ENCODE results near the gene SLC51A. TPM values are rescaled to one million over a fixed set of nuclear protein-coding genes. Genes with fewer than 3 reads are reported as not detected.
"Not testable (repeated sequence)": the region's sequence is repeated elsewhere in the genome, so short reads cannot be mapped to it uniquely, and the experiment has no call there.

The SLC51A gene
- total RNA-seq, 1 donor from 2014 or later, result 0.58 TPM

GRCh38 chr3:196209944-196210672 lies 6.2 kb upstream of the SLC51A start:
- intact Hi-C loops (cut with DNase I); DNase-seq (ENCODE audit: low spot score); ATAC-seq: not testable (repeated sequence)

DNA sequence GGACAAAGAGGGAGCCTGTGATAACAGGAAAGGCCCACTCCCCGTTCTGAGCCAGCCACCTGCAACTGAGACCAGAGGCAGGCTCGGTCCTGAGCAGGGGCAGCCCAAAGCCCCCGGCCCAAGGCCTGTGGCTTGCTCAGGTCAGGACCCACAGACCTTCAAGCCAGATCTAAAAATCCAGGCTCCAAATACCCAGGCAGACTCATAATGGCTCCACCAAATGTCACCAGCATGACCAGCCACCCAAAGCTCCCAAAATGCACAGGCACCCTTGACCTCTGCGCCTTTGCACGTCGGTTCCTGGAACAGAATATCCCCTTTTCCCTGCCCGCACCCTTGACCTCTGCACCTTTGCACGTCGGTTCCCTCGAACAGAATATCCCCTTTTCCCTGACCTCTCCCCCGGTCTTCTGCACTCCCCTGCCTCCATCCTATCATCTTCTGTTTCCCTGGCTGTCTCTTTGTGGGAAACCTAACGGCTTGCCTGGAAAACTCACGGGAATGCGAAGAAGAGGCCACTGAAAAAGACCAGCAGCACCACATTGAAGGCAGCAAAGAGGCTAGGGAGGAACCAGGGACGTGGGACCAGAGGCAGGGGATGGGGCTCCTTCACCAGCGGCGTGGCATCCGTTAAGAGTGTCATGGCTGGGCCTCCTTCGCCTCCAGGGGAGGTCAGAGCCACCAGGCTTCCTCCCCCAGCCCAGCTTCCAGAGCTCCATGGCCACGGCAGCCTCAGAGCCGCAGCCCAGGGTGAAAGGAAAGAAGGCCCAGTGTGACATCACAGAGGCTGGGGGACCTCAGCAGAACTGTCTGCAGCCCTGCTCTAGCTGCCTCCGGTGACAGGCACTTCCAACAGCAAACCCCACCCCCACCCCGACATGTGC lies 5.4 kb upstream of the SLC51A start, which contains the start of gene ZDHHC19:
TSS of gene ZDHHC19 (minus strand) at position 728 of the 884 bp plus-strand sequence. CDS start at position 643, 85 bp downstream.
- DNase-seq (ENCODE audit: low spot score) (no peak), ATAC-seq (no peak)

GRCh38 chr3:196214783-196215441 lies 1.4 kb upstream of the SLC51A start:
- intact Hi-C loops (cut with DNase I), result no loop called here
- ATAC-seq, result no peak

More for the DNA sequence above, 5.4 kb upstream of the SLC51A start, which contains the start of gene ZDHHC19:
- intact Hi-C loops (cut with DNase I), result no loop called here

DNA sequence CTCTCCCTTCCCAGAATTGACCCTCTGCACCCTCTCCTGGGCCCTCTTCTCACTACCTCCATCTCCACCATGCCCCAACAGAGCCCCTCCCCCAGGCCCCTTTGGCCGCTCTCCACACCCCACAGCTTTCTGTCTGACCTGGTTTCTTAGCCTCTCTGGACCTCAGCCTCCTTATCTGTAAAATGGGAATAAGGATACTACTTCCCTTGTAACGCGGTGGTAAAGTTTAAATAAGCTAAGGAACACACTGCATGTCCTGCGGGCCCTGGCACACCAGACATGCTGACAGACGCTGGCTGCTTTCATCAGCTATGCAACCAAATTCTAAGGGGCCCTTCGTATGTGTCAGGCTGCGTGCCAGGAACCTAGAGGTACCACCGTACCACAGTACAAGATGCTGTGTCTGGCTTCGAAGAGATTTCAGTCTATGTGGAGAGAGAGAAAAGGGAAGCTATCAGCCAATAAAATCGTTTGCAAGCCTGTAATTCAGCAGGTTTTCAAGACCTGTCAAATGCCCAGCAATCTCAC lies 777 bp upstream of the SLC51A start:
- ATAC-seq (no peak), DNase-seq (ENCODE audit: low spot score) (no peak)
- intact Hi-C loops (cut with DNase I), result no loop called here

More at GRCh38 chr3:196214783-196215441, 1.4 kb upstream of the SLC51A start:
- DNase-seq (ENCODE audit: low spot score), result no peak

GRCh38 chr3:196216681-196217211 lies 412 bp downstream of the SLC51A start:
- intact Hi-C loops (cut with DNase I), result no loop called here
- DNase-seq (ENCODE audit: low spot score), result no peak
- ATAC-seq, result no peak

GRCh38 chr3:196217307-196218154 lies 1.2 kb downstream of the SLC51A start:
- ATAC-seq, result no peak
- intact Hi-C loops (cut with DNase I), result no loop called here
- DNase-seq (ENCODE audit: low spot score), result no peak

GRCh38 chr3:196218155-196218712 lies 1.9 kb downstream of the SLC51A start:
- intact Hi-C loops (cut with DNase I), result no loop called here
- no peak for DNase-seq (ENCODE audit: low spot score)
- no peak for ATAC-seq

DNA sequence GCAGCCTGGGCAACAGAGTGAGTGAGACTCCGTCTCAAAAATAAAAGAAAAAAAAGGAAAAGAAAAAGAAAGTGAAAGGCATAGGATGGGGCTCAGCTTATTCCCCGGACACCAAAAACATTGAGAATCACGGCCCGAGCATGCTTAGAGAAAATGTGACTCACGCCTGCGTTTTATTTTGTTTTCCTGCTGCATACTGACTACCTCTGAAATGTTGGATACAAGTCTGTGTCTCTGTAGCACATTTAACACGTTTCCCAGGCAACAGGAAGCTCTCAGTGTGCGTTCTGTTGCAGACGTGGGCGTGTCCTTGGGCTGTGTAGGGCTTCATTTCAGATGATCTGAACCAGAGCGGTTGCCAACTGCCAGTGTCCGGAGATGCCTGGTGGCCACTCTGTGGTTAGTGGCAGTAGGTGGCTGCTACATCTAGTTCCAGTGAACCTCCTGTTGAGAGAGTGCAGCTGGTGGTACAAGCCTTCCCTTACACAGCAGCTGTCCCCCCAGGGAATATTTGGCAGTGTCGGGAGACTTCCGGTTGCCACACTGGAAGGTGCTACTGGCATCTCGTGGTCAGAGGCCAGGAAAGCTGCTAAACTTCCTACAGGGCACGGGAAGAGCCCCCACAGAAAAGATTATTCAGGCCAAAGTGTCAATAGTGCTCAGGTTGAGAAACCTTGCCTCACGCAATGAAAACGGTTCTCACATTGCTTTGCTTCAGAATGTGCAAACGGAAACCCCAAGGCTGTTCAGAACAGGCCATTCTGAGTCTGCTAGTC lies 3.0 kb downstream of the SLC51A start:
- DNase-seq (ENCODE audit: low spot score), result peak; percentile 79

GRCh38 chr3:196219970-196220311 lies 3.6 kb downstream of the SLC51A start:
- peak; percentile 37 for ATAC-seq
- intact Hi-C loops (cut with DNase I), result no loop called here
- peak; percentile 63 for DNase-seq (ENCODE audit: low spot score)

More for the DNA sequence above, 3.0 kb downstream of the SLC51A start:
- intact Hi-C loops (cut with DNase I), result no loop called here
- ATAC-seq, result peak; percentile 89

DNA sequence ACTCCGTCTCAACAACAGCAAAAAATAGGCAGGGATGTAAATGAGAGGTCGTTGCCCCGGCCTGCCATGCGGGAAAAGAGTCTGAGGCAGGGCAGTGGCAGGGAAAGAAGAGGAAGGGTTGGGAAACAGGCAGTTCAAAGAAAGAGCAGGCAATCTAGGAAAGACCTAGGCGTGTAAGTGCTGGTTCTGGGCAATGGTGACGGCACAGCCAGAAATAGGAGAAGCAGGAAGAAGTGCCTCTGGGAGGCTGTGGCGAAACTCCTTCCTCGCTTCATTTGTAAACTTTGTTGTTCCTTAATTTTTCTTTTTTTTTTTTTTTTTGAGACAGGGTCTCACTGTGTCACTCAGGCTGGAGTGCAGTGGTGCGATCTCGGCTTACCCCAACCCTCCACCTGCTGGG lies 4.3 kb downstream of the SLC51A start:
- ATAC-seq, result peak; percentile 34
- intact Hi-C loops (cut with DNase I), result no loop called here
- no peak for DNase-seq (ENCODE audit: low spot score)

DNA sequence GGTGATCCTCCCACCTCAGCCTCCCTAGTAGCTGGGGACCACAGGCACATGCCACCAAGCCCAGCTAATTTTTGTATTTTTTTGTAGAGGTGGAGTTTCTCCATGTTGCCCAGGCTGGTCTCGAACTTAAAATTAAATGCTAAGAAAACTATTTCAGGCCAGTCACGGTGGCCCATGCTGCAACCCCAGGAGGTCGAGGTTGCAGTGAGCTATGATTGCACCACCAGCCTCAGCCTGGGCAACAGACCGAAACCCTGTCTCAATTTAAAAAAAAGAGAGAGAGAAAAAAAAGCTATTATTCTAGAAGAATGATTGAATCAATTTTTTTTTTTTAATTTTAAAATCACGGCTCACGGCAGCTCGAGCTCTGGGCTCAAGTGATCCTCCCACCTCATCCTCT lies 4.7 kb downstream of the SLC51A start:
- intact Hi-C loops (cut with DNase I), result no loop called here
- no peak for ATAC-seq
- DNase-seq (ENCODE audit: low spot score), result no peak

DNA sequence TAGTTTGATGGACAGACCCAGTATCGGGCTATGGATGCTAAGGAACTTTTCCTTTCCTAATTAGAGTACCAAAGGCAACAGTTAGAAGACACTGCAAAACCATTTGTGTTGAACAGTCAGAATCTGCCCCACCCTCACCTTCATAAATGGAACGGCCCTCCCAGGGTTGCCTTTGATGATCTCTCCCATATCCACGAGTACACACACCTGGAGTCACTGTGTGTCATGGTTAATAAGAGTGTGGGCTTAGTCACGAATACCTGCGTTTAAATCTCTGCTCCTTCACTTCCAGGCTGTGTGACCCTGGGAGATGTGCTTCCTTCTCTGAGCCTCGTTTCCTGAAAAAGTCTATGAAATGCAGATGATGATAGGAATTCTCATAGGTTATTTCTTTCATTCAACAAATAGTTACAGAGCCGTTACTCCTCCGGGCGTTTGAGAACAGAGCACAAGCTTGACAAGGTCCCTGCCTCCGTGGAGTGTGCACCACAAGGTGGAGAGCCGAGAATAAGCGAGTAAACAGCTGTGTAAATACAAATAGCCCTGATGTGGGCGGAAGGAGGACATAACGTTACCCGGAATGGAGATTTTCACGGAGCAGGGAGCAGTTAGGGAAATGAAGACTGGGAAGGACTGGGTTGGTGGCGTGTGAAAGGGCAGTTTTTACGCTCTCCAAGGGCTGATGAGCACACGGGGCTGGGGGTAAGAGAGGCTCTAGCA lies 6.7 kb downstream of the SLC51A start:
- DNase-seq (ENCODE audit: low spot score) (no peak), ATAC-seq (no peak)
- intact Hi-C loops (cut with DNase I), result loop anchor here (2.0 kb wide), 1 partner anchor 28 kb away; no protein-coding TSS in a partner anchor

DNA sequence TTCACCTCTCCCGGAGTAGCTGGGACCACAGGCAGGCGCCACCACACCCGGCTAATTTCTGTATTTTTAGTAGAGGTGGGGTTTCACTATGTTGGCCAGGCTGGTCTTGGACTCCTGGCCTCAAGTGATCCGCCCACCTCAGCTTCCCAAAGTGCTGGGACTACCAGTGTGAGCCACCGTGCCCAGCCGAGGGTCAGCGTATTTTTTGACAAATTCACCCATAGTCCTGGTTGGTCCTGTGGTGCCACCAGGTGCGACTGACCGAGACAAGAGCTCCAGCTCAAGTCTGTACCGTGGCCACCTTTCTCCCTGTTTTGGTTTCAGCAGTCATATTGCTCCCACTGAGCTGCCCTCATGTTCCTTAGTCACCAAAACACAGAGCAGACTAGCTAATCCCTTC lies 8.8 kb downstream of the SLC51A start:
- no peak for DNase-seq (ENCODE audit: low spot score)
- intact Hi-C loops (cut with DNase I), result no loop called here
- no peak for ATAC-seq

- intact Hi-C loops (cut with DNase I), result no loop called here
- no peak for ATAC-seq
- DNase-seq (ENCODE audit: low spot score), result no peak
These were observed 9.5 kb downstream of the SLC51A start for GRCh38 chr3:196225763-196226364.

- intact Hi-C loops (cut with DNase I), result no loop called here
- ATAC-seq, result peak; percentile 38
- DNase-seq (ENCODE audit: low spot score), result no peak
These were observed 10.8 kb downstream of the SLC51A start for GRCh38 chr3:196227121-196227561.
